NCI-H1092 (cell line): ENCODE data around the gene FGGY.
"Not testable (repeated sequence)": the region's sequence is repeated elsewhere in the genome, so short reads cannot be mapped to it uniquely, and the experiment has no call there.

Experiments
- DNase-seq: peaks from one replicate; lab custom pipeline; 2025; lab: John Stamatoyannopoulos, UW

FGGY gene

DNA sequence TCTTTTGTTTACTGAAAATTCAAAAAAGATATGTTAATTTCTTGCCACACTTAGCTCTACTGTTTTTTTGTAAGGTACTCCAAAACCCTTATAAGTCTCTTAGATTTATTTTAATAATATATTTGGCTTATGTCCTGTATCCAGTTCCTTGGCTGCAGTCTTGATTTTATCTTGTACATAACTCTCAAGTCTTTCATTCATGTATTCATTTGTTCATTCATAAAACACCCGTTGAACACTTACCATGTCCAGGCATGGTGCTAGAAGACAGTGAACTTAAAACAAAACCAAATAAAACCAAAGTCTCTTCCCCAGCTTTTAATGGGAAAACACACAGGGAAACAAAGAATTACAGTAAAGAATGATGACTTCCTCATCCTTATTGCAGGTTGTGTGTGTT is 215.8 kb downstream of the FGGY start:
- DNase-seq: no peak

DNA sequence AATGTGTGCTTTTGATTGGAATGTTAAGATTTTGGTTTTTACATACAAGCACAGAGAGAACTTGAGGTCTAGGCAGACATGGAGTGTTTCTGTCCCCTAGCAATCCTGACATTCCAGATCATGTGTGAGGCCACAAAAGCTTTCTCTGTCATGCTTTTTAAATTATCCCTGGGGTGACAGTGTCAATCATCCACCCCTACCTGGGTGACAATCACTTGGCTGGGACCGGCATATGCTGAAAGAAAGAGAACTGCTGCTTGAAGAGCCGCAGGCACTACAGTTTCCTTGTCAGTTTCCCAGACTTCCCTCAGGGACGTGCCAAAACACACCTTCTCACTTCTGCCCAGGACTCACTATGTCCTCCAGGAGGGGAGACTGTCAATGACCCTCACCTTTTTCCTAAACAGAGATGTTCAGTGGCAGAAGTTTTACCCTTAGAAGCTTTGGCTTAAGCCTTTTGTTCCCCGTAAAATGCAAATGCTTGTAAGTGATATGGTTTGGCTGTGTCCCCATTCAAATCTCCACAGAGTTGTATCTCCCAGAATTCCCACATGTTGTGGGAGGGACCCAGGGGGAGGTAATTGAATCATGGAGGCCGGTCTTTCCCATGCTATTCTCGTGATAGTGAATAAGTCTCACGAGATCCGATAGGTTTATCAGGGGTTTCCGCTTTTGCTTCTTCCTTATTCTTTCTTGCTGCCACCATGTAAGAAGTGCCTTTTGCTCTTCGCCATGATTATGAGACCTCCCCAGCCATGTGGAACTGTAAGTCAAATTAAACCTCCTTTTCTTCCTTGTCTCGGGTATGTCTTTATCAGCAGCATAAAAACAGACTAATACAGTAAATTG is 217.4 kb downstream of the FGGY start:
- DNase-seq: no peak

DNA sequence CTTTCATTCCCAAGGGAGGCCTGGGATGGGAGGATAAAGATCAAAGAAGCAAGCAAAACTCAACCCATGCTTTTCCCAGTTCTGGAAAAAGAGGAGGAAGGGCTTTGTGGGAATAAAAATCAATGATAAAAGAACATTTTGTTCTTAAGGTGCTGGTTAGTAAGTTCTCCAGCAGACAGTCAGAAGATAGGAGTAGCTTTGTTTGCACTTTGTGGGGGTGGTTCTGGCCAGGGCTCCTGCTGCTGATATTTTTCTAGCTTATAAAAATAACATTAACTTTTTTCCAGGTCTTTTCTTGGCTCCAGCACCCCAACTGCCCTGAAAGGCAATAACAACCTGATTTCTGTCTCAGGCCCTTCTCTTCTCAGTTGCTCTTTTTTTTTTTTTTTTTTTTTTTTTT is 220.0 kb downstream of the FGGY start:
- DNase-seq: no peak

DNA sequence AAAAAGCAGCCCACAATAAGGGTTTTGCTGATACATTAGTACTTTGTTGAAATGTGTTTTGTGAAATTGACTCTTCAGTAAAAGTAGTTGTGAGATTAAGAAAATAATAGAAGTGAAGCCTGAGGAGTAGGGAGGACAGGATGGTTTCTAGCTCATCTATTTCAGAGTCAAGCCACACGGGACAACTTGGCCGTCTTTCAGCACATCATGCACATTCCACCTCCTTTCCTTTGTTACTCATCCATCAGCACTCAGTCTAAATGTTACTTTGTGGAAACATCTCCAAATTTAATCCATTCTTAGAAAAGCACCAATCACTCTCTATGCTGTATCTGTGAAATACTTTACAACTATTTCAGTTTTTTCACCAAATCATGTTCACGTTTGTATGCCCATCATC is 223.3 kb downstream of the FGGY start:
- no peak for DNase-seq

DNA sequence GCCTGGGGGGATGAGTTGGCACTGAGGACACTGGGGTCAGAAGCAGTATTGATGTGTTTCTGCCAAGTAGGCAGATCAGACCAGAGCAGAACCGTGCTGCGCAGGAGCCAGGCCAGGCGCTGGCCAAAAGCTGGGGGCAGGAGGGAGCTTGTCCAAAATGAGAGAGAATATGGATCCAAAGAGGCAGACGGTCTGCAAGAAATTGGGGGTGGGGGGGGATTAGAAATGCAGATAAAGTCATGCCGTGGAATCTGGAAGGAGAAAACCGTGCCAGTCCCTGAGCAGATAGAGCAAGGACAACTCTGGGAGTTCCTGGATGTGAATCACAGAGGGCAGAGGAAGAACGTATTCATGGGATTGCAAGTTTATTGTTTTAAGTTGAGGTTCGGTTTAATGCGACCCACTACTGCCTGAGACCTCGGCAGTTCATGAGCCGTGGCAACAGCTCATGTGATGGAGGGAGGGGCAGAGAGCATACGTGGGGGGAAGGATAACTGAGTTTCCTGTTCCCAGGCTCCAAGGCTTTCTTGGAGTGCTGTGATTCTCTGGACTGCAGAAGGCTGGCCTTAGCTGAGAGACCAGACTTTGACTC is 224.0 kb downstream of the FGGY start:
- no peak for DNase-seq

DNA sequence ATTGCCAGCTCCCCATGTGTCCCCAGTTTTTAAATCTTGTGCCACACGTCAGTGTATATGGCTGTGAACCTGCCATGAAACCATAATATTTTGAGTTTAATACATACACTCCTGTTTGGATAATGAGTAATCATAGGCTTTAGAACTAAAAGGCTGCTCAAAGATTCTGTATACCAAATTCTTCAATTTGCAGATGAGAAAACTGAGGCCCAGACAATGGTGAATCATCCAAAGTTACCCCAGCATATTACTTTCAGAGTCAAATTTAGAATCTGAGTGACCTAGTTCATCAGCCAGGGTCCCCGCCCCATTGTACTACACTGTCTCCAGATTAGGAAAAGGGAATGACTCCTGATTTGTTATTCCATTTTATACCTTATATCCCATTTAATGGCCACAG is 224.6 kb downstream of the FGGY start:
- DNase-seq: no peak

DNA sequence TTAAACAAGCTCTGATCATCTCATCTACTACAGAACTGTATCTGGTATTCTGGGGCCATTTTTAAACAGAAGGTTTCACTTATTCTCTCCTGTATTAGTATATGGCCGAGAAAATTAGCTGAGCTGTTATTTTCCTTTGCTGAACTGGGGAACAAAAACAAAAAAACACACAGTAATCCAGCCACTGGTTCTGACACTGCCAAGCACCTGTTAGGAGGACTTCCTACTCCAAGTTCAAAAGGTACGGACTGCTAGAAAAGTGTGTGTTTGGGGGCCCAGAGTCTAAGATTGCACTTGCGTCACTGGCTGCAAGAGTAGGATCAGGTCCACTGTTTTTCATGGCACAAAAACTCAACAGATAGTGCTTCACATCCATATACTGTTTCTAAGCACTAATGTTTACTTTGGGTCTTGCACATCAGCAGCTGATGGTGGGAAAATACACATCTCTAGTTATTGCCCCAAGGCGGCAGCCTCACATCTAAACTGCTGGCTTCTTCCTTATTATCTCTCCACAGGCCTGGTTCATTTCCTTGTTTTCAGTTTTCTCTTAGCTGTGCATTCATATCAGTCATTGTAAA is 226.1 kb downstream of the FGGY start:
- no peak for DNase-seq

DNA sequence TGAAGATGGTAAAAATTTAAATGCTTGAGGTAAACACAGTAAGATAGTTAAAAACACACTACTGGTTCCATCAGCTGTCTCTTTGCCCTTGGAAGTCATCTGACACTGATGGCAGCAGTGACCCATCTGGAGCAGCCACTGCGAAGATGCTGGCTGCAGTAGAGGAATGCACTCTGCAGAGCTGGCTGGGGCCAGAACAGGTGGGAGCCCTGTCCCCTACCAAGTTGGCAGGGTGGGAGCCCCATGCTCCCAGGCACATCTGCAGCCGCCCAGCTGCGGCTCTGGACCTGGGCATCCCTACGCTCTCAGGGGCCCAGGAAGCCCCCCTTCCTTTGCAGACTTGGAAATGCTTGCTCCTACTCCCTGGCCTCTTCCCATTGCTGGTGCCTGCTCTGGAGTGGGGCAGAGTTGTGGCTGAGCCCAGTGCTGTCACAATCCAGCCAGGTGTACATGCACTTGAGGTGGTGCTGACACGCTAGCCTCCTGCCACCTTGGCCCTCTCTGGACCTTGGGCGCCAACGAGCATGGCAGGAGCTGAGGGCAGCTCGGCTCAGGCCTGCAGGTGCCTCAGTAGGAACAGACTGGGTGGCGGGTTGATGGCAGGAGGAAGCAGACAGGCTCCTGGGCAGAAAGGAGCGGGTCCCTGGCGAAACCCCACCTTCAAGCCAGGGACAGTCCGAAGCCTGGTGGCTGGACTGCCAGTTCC is 227.0 kb downstream of the FGGY start:
- DNase-seq: no peak

DNA sequence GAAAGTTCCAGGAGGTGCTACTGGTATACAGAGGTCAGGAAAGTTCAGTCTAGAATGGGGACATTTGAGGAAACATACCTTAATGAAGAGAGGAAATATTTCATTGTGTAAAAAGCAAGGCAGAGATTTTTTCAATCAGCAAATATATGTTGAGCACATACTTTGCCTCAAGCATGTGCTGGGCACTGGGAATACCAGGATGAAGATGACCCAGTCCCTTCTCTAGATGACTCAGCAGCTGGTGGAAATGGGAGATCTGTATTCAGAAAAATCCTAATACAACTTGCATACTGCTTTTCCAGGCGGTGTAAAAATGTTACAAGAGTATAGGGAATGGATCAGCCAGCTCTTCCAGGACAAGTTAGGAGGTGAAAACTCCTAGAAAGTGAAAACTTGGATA is 229.3 kb downstream of the FGGY start:
- no peak for DNase-seq

DNA sequence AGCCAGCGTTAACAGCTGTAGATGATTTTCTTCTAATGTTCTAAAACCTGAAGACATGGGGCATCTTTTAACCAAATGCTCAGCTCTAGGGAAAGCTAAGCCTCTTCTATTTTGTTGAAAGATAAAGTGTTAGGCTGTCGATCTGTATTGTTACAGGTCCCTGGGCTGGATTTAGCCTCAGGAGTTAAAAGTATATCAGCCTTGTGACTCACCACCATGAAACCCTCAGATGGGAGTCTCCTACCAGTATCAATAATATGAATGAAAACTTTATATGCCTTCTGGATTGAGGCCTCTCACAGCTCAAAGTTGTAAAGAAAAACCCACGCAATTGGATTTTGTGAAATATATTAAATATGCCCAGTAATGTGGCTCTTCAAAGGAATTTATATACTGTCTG is 231.6 kb downstream of the FGGY start:
- no peak for DNase-seq

DNA sequence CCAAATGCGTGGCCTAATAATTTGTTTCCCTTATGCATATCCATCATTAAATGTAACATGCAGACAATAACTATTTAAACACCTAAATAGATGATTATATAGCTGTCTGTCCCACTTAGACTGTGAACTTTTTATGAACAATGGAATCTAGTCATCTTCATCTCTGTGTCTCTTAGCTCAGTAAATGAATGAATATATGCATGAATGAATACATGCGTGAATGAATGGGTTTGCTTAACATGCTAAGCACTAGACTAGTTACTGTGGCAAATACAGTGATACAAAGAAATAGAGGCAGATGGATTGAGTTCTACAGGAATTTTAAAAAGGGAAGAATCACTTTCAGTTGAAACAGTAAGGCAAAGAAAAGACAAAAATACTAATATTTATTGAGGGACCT is 232.0 kb downstream of the FGGY start:
- no peak for DNase-seq

DNA sequence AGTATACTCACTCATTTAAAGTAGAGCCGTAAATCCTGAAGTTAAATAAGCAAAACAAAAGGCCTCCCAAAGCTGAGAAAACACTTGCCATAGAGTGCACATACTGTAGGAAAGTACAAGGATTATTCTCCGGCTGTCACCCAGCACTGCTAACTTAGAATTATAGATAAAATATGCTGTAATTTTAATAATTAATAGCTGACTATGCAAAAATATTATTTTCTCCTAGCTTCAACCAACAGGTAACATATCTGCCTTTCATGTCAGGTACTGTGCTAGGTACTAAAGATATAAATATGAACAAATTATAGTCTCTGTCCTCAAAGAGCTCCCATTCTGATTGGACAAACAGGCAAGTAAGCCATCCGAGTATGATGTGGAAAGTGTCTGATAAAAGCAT is 233.2 kb downstream of the FGGY start:
- DNase-seq: no peak

DNA sequence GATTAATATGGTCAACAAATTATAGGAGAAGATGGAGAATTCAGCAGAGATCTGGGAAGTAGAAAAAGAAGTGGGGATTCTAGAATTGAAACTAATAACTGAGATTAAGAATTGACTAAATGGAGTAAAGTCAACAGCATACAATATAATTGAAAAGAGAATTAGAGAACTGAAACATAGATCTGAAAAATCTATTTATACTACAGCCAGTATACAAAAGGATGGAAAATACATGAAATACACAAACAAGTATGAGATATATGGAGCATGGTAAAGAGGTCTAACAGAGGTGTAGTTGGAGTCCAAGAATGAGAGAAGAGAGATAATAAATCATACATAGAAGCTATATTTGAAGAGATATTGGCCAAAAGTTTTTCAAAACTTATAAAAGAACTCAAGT is 235.2 kb downstream of the FGGY start:
- DNase-seq: no peak

DNA sequence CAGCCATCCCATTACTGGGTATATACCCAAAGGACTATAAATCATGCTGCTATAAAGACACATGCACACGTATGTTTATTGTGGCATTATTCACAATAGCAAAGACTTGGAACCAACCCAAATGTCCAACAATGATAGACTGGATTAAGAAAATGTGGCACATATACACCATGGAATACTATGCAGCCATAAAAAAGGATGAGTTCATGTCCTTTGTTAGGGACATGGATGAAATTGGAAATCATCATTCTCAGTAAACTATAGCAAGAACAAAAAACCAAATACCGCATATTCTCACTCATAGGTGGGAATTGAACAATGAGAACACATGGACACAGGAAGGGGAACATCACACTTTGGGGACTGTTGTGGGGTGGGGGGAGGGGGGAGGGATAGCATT is 241.6 kb downstream of the FGGY start:
- not testable (repeated sequence) for DNase-seq

DNA sequence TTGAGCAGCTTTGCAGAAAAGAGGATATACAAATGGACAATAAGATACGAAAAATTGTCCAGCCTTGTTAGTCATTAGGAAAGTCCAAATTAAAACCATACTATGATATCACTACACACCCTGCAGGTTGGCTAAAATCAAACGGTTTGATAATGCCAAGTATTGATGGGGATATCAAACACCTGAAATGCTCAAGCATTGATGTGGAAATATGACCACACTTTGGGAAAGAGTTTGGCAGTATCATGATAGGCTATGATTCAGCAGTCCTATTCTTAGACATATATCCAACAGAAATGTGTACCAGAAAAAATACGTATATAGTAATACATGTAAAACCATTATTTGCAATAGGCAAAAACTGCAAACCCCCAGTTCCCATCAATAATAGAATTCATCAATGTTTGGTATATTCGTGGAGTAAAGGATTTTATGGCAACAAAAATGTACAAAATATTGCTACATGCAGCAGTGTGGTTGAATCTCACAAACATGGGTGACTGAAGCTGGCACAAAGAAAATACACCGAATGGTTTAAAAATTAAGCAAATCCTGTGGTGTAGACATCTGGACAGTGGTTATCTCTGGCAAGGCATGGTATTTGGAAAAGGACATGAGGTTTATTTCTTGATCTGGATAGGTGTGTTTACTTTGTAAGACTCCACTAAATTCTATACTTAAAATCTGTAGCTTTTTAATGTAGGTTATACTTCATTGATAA is 243.2 kb downstream of the FGGY start:
- no peak for DNase-seq

DNA sequence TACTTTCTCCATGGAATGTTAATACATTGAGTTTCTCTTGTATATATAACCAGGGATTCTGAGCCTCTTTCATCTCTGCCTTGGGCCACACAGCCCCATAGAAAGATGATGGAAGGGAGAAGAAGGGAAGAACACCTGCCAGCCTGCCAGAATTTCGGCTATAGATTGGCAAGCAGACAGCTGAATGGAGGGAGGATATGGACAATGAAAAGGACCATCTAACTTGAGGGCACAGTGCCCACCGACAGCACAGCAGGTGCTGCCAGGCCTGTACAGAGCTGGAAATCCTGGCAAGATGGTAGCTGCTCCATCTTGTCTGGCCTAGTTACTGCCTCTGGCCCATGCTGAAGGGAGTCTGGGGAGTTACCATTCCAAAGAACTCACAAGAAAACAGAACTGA is 244.3 kb downstream of the FGGY start:
- DNase-seq: peak; percentile 57

DNA sequence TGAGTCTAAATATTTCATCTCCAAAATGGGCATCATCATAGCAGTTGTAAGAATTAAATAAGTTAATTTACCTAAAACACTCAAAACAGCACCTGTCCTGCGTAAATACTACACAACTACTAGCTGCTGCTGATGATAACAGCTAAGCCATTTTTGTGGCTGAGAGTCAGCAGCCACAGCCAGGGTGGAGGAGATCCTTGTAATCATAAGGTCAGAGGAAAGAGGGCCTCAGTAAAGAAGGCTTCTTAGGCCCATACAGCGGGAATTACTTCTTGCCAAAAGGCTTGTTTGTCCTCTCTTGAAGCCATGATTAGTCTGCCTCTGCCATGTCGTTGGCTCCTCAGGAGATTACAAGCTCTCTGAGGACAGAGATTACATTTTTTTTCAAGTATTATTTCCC is 245.0 kb downstream of the FGGY start:
- DNase-seq: no peak

DNA sequence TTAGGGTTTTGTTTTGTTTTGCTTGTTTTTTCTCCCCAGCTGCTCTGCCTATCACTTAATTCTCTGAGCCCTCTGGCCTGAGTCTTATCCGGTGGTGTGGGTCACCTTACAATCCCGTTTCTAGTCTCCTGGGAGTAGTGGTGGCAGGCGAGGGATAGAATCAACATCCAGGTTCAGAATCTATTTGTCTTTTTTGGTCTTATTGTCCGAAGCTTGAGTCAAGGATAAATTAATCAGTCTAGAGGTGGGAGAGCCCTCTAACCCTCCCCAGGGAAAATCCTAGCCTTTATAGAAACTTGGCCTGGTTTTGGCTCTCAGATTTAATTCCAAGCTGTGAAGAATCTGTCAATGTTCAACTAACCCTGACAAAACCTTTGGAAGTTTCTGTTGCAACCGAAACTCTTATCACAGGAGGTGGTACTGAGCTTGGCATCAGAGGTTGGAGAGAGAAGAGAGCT is 246.3 kb downstream of the FGGY start:
- peak; percentile 2 for DNase-seq

DNA sequence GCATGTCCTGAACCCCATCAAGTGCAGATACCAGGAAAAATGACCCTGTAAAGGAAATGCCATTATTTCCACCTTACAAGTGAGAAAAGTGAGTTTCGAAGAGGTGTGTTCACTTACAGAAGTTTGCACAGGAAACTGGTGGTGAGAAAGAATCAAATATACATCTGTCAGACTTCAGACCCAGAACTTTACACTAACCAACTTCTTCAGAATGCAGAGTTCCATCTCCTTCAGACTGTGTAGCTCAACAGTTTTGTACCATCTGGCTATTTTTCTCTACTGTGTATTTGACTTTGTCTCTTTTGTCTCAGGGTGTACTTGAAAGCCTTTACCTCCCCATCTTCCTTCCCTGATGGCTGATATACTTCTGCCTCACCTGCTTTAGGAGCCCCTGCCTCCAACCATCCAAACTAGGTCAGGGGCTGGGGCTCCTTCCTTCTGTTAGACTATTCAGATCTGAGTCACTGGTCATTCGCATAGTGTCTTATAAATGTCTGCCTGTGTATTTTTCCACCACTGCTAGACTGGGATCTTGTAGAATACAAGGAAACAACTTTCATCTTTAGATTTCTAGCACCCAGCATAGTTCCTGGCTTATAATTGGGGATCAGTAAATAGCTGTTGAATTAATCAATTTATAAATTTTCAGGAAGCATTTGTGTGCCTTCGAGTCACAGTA is 247.9 kb downstream of the FGGY start:
- DNase-seq: no peak

DNA sequence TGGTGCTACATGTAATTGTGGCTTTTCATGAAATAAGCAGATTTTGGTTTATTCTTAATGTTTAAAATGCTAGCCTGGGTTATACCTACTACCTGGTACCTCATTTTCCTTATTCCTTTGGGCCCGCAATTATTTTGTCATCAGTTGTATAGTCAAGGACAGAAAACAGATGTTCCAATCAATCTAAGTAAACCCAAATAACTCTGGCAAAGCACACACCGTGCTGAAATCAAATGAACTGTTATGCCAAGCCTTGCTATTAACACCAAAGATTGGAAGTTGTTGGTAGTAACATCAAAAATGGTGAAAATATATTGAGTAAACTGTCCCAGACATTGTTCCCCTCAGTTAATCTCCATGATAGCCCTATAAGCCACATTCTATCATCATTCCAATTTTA is 248.9 kb downstream of the FGGY start:
- DNase-seq: no peak

DNA sequence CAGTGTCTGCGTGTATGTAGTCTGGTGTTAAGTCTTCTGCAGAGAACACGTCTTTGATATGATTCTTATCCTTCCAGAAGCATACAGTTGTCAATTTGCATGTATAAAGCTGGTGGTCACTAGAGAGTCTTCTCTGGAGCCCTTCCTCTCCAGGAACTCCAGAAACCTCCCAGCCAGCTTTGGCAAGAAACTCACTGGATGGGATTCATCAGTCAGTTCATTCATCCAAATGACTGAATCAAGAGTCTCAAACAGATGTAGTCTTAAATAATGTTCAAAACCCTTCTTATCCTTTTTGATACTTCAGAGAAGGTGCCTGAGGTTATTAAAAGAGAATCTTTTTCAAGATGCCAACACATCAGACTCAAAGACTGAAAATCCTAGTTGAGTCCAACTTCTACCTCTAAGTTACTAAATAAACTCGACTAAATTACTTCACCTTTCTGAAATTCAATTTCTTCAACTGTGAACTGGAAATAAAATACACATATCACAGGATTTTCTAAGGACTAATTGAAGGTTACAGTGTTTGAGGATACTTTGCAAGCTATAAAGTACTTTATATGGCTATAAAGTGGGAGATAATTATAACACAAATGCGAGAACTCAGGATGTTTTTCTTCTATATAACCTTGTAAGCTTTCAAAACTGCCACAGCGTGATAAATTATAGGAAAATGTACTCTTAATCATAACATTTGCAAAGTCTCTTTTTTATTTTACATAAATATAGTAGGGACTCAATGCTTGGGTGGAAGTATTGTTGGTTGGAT is 252.4 kb downstream of the FGGY start:
- DNase-seq: no peak
